ENCODE results near the gene CCDC51.

GRCh38 chr3:48406443-48407431, 33.2 kb downstream of the CCDC51 start:
- no peak for TF ChIP-seq CTCF (IDR thresholded peaks at IDR 0.05)
- no peak for TF ChIP-seq ELF1 (IDR thresholded peaks at IDR 0.05)
- TF ChIP-seq SMC3 (IDR thresholded peaks at IDR 0.05; ENCODE audit: low read depth, low read length), result no peak
- TF ChIP-seq POLR2AphosphoS5 (IDR thresholded peaks at IDR 0.05; ENCODE audit: low read depth, low read length), result no peak
- no peak for TF ChIP-seq RFX5 (IDR thresholded peaks at IDR 0.05; ENCODE audit: low read length)
- no peak for TF ChIP-seq USF1 (IDR thresholded peaks at IDR 0.05; ENCODE audit: borderline replicate concordance, low read depth)
- no peak for TF ChIP-seq NFIC (IDR thresholded peaks at IDR 0.05; ENCODE audit: borderline replicate concordance)
- no peak for TF ChIP-seq MAX (IDR thresholded peaks at IDR 0.05; ENCODE audit: low read depth)
- TF ChIP-seq EZH2phosphoT487 (IDR thresholded peaks at IDR 0.05; ENCODE audit: borderline replicate concordance, low read depth), result no peak
- TF ChIP-seq TAF1 (IDR thresholded peaks at IDR 0.05; ENCODE audit: borderline replicate concordance, low read depth, low read length), result no peak
